ENCODE measurements around the gene EEF2KMT.

GRCh38 chr16:5069048-5069447 is 28.5 kb downstream of the EEF2KMT start:
- TF ChIP-seq, protein P1, sequence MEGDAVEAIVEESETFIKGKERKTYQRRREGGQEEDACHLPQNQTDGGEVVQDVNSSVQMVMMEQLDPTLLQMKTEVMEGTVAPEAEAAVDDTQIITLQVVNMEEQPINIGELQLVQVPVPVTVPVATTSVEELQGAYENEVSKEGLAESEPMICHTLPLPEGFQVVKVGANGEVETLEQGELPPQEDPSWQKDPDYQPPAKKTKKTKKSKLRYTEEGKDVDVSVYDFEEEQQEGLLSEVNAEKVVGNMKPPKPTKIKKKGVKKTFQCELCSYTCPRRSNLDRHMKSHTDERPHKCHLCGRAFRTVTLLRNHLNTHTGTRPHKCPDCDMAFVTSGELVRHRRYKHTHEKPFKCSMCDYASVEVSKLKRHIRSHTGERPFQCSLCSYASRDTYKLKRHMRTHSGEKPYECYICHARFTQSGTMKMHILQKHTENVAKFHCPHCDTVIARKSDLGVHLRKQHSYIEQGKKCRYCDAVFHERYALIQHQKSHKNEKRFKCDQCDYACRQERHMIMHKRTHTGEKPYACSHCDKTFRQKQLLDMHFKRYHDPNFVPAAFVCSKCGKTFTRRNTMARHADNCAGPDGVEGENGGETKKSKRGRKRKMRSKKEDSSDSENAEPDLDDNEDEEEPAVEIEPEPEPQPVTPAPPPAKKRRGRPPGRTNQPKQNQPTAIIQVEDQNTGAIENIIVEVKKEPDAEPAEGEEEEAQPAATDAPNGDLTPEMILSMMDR (conservative IDR thresholded peaks at IDR 0.05; ENCODE audit: low read depth, low read length) = no peak
- no peak for TF ChIP-seq POLR2A (IDR thresholded peaks at IDR 0.05; ENCODE audit: low read depth, low read length)
- TF ChIP-seq RAD21 (IDR thresholded peaks at IDR 0.05; ENCODE audit: low read length) = no peak
- TF ChIP-seq FOS (IDR thresholded peaks at IDR 0.05; ENCODE audit: low read depth, low read length) = no peak
- no peak for TF ChIP-seq ELK1 (IDR thresholded peaks at IDR 0.05; ENCODE audit: borderline replicate concordance, low read depth, low read length)
- TF ChIP-seq BHLHE40 (IDR thresholded peaks at IDR 0.05; ENCODE audit: low read depth, low read length) = no peak
- TF ChIP-seq MXI1 (IDR thresholded peaks at IDR 0.05; ENCODE audit: borderline replicate concordance, low read depth, low read length) = no peak
- TF ChIP-seq, protein P2, sequence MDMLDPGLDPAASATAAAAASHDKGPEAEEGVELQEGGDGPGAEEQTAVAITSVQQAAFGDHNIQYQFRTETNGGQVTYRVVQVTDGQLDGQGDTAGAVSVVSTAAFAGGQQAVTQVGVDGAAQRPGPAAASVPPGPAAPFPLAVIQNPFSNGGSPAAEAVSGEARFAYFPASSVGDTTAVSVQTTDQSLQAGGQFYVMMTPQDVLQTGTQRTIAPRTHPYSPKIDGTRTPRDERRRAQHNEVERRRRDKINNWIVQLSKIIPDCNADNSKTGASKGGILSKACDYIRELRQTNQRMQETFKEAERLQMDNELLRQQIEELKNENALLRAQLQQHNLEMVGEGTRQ (IDR thresholded peaks at IDR 0.05; ENCODE audit: low read depth, low read length) = no peak
- no peak for TF ChIP-seq CHD1 (IDR thresholded peaks at IDR 0.05; ENCODE audit: low read depth, low read length)
- TF ChIP-seq RCOR1 (IDR thresholded peaks at IDR 0.05; ENCODE audit: insufficient replicate concordance, low read length) = no peak
- TF ChIP-seq SMC3 (IDR thresholded peaks at IDR 0.05; ENCODE audit: low read depth, low read length) = no peak
- no peak for TF ChIP-seq MAZ (IDR thresholded peaks at IDR 0.05; ENCODE audit: borderline replicate concordance, low read depth, low read length)
- TF ChIP-seq CEBPB (IDR thresholded peaks at IDR 0.05; ENCODE audit: low read depth, low read length) = no peak
- no peak for TF ChIP-seq MAFK (IDR thresholded peaks at IDR 0.05; ENCODE audit: low read depth, low read length)
